ENCODE measurements around the gene DENND1A.

DNA sequence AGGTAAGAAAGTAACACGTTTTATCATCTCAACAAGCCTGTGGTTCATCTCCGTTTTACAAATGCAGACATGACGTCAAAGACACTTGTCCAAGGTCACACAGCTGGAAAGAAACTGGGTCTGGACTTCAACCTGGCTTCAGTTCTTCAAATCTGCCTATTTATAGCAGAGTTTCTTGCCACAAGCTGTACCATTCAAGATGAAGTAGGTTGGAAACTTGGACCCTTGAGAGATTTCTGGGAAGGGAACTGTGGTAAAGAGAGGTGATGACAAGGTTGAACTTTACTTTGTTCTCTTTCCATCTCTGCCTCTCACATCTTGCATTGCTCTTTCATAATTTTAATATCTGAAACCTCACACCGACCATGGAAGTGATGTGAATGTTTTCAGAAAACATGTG, 29.9 kb upstream of the DENND1A start:
- TF ChIP-seq, protein P1, sequence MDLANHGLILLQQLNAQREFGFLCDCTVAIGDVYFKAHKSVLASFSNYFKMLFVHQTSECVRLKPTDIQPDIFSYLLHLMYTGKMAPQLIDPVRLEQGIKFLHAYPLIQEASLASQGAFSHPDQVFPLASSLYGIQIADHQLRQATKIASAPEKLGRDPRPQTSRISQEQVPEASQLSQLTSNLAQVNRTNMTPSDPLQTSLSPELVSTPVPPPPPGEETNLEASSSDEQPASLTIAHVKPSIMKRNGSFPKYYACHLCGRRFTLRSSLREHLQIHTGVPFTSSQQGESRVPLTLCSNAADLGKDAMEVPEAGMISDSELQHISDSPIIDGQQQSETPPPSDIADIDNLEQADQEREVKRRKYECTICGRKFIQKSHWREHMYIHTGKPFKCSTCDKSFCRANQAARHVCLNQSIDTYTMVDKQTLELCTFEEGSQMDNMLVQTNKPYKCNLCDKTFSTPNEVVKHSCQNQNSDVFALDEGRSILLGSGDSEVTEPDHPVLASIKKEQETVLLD (CRISPR knock-in tag; IDR thresholded peaks at IDR 0.05; ENCODE audit: low read depth): no peak
- TF ChIP-seq ZNF75D (CRISPR knock-in tag; IDR thresholded peaks at IDR 0.05; ENCODE audit: borderline replicate concordance): no peak
- TF ChIP-seq, protein P2, sequence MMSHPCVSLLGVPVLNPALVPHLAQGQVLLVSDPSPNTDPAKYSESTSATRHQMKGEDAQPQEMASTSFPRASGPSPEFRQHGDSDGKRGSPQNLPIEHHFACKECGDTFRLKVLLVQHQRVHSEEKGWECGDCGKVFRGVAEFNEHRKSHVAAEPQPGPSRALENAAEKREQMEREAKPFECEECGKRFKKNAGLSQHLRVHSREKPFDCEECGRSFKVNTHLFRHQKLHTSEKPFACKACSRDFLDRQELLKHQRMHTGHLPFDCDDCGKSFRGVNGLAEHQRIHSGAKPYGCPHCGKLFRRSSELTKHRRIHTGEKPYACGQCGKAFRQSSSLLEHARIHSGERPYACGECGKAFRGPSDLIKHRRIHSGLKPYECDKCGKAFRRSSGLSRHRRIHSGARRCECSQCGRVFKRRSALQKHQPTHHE (CRISPR knock-in tag; IDR thresholded peaks at IDR 0.05; ENCODE audit: borderline replicate concordance): no peak
- TF ChIP-seq ZNF263 (CRISPR knock-in tag; IDR thresholded peaks at IDR 0.05): no peak
- no peak for TF ChIP-seq CCAR2 (optimal IDR thresholded peaks at IDR 0.05; ENCODE audit: low read depth, low read length)
- TF ChIP-seq CTCF (CRISPR knock-in tag; IDR thresholded peaks at IDR 0.05): no peak
